Measurements from ENCODE around the gene PTPRD. TPM values are rescaled to one million over a fixed set of nuclear protein-coding genes. Genes with fewer than 3 reads are reported as not detected.
"Not testable (repeated sequence)": the region's sequence is repeated elsewhere in the genome, so short reads cannot be mapped to it uniquely, and the experiment has no call there.

PTPRD gene
- total RNA-seq, 1 donor from 2014 or later = 30.8 TPM

- H3K9me3 ChIP-seq = no peaks in the 10 kb centered on the region
- ATAC-seq (no peak), DNase-seq (no peak)
- no peak overlapping the region for H3K27ac ChIP-seq
- no peaks in the 10 kb centered on the region for H3K4me1 ChIP-seq
- no peak overlapping the region for H3K4me3 ChIP-seq
- no peaks in the 10 kb centered on the region for H3K27me3 ChIP-seq
- peak; percentile 18 for TF ChIP-seq CTCF (IDR thresholded peaks at IDR 0.05)
- no peaks in the 10 kb centered on the region for H3K36me3 ChIP-seq
- intact Hi-C loops (cut with DNase I) = no loop called here
Measured at GRCh38 chr9:9002826-9003583, 1609.8 kb downstream of the PTPRD start.

GRCh38 chr9:8980496-8981013 lies 1632.2 kb downstream of the PTPRD start:
- ATAC-seq = no peak
- no peak for TF ChIP-seq CTCF (IDR thresholded peaks at IDR 0.05)

GRCh38 chr9:8978334-8978733 lies 1634.5 kb downstream of the PTPRD start:
- Histone ChIP-seq H3K27ac (no peak overlapping the region), H3K9me3 (no peaks in the 10 kb centered on the region), H3K36me3 (no peaks in the 10 kb centered on the region), H3K4me3 (no peak overlapping the region), H3K4me1 (no peaks in the 10 kb centered on the region), H3K27me3 (no peaks in the 10 kb centered on the region)
- intact Hi-C loops (cut with DNase I) = no loop called here
- ATAC-seq (no peak), DNase-seq (no peak)
- TF ChIP-seq CTCF (IDR thresholded peaks at IDR 0.05) = no peak

More at GRCh38 chr9:8980496-8981013, 1632.2 kb downstream of the PTPRD start:
- Histone ChIP-seq H3K27me3 (no peaks in the 10 kb centered on the region), H3K27ac (no peak overlapping the region), H3K9me3 (no peaks in the 10 kb centered on the region), H3K36me3 (no peaks in the 10 kb centered on the region), H3K4me1 (no peaks in the 10 kb centered on the region), H3K4me3 (no peak overlapping the region)
- DNase-seq = no peak
- intact Hi-C loops (cut with DNase I) = no loop called here

GRCh38 chr9:8968350-8968749 lies 1644.5 kb downstream of the PTPRD start:
- ATAC-seq; H3K27ac ChIP-seq; H3K9me3 ChIP-seq; H3K4me1 ChIP-seq; DNase-seq; H3K36me3 ChIP-seq; intact Hi-C loops (cut with DNase I); H3K4me3 ChIP-seq; H3K27me3 ChIP-seq: not testable (repeated sequence)

- TF ChIP-seq CTCF (IDR thresholded peaks at IDR 0.05) = no peak
- Histone ChIP-seq H3K36me3 (no peaks in the 10 kb centered on the region), H3K4me3 (no peak overlapping the region), H3K27ac (no peak overlapping the region), H3K27me3 (no peaks in the 10 kb centered on the region), H3K4me1 (no peaks in the 10 kb centered on the region), H3K9me3 (no peaks in the 10 kb centered on the region)
- no peak for ATAC-seq
- intact Hi-C loops (cut with DNase I) = no loop called here
- no peak for DNase-seq
Measured at GRCh38 chr9:8963885-8964284, 1648.9 kb downstream of the PTPRD start.

GRCh38 chr9:8962084-8962483 lies 1650.7 kb downstream of the PTPRD start:
- H3K4me1 ChIP-seq = no peaks in the 10 kb centered on the region
- no peaks in the 10 kb centered on the region for H3K9me3 ChIP-seq
- no peak for DNase-seq
- H3K36me3 ChIP-seq = no peaks in the 10 kb centered on the region
- no peak overlapping the region for H3K4me3 ChIP-seq
- H3K27me3 ChIP-seq = no peaks in the 10 kb centered on the region
- no peak for TF ChIP-seq CTCF (IDR thresholded peaks at IDR 0.05)
- H3K27ac ChIP-seq = no peak overlapping the region
- no peak for ATAC-seq
- intact Hi-C loops (cut with DNase I) = no loop called here
